ENCODE results near the gene PPA2.

GRCh38 chr4:105343146-105343931 lies 130.5 kb downstream of the PPA2 start:
- TF ChIP-seq ZBED1 (IDR thresholded peaks at IDR 0.05; ENCODE audit: borderline replicate concordance) (no peak), EZH2 (IDR thresholded peaks at IDR 0.05; ENCODE audit: borderline replicate concordance, control insufficient read depth, low read depth, low read length) (no peak), MAX (IDR thresholded peaks at IDR 0.05; ENCODE audit: low read depth, low read length) (no peak), MYB (IDR thresholded peaks at IDR 0.05; ENCODE audit: borderline replicate concordance, low read depth, low read length) (no peak), POLR2A (IDR thresholded peaks at IDR 0.05; ENCODE audit: low read depth, low read length) (no peak)
- TF ChIP-seq, protein P1, sequence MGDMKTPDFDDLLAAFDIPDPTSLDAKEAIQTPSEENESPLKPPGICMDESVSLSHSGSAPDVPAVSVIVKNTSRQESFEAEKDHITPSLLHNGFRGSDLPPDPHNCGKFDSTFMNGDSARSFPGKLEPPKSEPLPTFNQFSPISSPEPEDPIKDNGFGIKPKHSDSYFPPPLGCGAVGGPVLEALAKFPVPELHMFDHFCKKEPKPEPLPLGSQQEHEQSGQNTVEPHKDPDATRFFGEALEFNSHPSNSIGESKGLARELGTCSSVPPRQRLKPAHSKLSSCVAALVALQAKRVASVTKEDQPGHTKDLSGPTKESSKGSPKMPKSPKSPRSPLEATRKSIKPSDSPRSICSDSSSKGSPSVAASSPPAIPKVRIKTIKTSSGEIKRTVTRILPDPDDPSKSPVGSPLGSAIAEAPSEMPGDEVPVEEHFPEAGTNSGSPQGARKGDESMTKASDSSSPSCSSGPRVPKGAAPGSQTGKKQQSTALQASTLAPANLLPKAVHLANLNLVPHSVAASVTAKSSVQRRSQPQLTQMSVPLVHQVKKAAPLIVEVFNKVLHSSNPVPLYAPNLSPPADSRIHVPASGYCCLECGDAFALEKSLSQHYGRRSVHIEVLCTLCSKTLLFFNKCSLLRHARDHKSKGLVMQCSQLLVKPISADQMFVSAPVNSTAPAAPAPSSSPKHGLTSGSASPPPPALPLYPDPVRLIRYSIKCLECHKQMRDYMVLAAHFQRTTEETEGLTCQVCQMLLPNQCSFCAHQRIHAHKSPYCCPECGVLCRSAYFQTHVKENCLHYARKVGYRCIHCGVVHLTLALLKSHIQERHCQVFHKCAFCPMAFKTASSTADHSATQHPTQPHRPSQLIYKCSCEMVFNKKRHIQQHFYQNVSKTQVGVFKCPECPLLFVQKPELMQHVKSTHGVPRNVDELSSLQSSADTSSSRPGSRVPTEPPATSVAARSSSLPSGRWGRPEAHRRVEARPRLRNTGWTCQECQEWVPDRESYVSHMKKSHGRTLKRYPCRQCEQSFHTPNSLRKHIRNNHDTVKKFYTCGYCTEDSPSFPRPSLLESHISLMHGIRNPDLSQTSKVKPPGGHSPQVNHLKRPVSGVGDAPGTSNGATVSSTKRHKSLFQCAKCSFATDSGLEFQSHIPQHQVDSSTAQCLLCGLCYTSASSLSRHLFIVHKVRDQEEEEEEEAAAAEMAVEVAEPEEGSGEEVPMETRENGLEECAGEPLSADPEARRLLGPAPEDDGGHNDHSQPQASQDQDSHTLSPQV (IDR thresholded peaks at IDR 0.05) = no peak

Measured in GM12878 (cell line).